D341Med (cell line): ENCODE measurements around the gene GPRC5D.

Source experiments
- DNase-seq: peaks from one replicate; pipeline ENCODE4 v3.0.0; 2012; ENCODE audit warnings: low spot score

The GPRC5D gene

GRCh38 chr12:12908252-12908651 lies 43.7 kb downstream of the GPRC5D start:
- DNase-seq: no peak

GRCh38 chr12:12907552-12907951 lies 44.4 kb downstream of the GPRC5D start:
- no peak for DNase-seq

- no peak for DNase-seq
These were observed 48.0 kb downstream of the GPRC5D start for GRCh38 chr12:12903642-12904609.

GRCh38 chr12:12902036-12902435 lies 49.9 kb downstream of the GPRC5D start:
- no peak for DNase-seq

GRCh38 chr12:12901158-12901791 lies 50.7 kb downstream of the GPRC5D start:
- DNase-seq: no peak

- DNase-seq: no peak
These were observed 51.2 kb downstream of the GPRC5D start for GRCh38 chr12:12900786-12901157.

- no peak for DNase-seq
These were observed 52.2 kb downstream of the GPRC5D start for GRCh38 chr12:12899530-12900380.

- DNase-seq: no peak
These were observed 53.0 kb downstream of the GPRC5D start for GRCh38 chr12:12898911-12899511.

GRCh38 chr12:12898136-12898717 lies 53.7 kb downstream of the GPRC5D start:
- no peak for DNase-seq

- no peak for DNase-seq
These were observed 54.7 kb downstream of the GPRC5D start for GRCh38 chr12:12897302-12897701.

- no peak for DNase-seq
These were observed 55.7 kb downstream of the GPRC5D start for GRCh38 chr12:12896260-12896659.

- no peak for DNase-seq
These were observed 58.5 kb downstream of the GPRC5D start for GRCh38 chr12:12893438-12893837.

- no peak for DNase-seq
These were observed 59.3 kb downstream of the GPRC5D start for GRCh38 chr12:12892681-12893141.

GRCh38 chr12:12891881-12892355 lies 60.1 kb downstream of the GPRC5D start:
- no peak for DNase-seq

- DNase-seq: peak; percentile 71
These were observed 60.7 kb downstream of the GPRC5D start, which contains the start of gene GPRC5A for GRCh38 chr12:12891080-12891880. Gene GPRC5A (plus strand): TSS chr12:12891562. CDS start chr12:12908250, 16,688 bp downstream.
